HG02973 (cell line): ENCODE data around the gene CYB5R3.
A peak's percentile ranks its signal among the peaks of the same experiment; 100 is the strongest.

Source experiments
- ATAC-seq: cut with Tn5 transposase; IDR thresholded peaks from one replicate; pipeline ENCODE4 v1.9.1; 2021; ENCODE audit warnings: moderate library complexity; ENCODE audit not compliant: unreplicated experiment

The CYB5R3 gene

GRCh38 chr22:42649246-42650099 lies at the start of gene CYB5R3:
Gene CYB5R3, minus strand, starts transcription at chr22:42649392. Its CDS starts 77 bp downstream, at chr22:42649315.
- peak; percentile 50 for ATAC-seq

GRCh38 chr22:42697542-42698013 lies 48.4 kb upstream of the CYB5R3 start:
- no peak for ATAC-seq

DNA sequence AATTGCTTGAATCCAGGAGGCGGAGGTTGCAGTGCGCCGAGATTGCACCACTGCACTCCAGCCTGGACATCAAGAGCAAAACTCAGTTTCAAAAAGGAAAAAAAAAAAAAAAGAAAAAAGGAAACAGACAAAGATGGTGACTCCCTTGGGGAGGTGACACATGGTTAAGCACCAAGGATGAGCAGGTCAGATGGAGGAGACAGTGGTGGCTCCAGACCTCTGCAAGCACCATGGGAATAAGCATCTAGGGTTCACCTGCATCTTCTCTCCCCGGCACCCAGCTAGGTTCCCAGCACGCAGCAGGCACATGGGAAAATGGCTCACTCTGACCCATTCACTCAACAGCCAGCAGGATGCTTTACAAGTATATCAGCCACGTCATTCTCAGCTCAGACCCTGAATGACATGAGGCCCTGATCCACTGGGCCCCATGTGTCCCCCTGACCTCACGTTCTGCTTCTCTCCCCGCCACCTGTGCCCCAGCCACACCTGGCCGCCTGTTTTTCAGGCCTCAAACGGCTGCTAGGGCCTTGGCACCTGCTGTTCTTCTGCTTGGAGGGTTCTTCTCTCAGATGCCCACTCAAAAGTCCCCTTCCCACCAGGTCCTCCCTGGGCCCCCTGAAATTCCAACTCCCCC lies 47.3 kb upstream of the CYB5R3 start:
- no peak for ATAC-seq

DNA sequence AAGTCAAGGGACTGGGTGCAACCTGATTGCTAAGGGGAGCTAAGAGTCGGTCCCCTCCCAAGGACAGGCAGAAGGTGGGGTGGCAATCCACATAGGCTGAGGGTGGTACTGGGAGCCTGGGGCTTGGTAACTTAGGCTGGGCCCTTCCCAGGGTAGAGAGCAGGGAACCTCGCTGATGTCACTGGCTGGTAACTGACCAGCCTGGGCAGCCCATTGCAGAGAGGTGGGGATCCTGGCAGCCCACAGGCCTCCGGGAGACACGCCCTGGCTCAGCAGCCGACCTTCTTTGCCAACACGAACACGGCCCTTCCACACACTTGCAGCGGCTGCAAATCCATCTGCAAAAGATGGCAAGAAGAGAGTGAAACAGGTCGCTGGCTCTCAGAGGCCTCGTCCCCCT lies 46.1 kb upstream of the CYB5R3 start:
- ATAC-seq = no peak

DNA sequence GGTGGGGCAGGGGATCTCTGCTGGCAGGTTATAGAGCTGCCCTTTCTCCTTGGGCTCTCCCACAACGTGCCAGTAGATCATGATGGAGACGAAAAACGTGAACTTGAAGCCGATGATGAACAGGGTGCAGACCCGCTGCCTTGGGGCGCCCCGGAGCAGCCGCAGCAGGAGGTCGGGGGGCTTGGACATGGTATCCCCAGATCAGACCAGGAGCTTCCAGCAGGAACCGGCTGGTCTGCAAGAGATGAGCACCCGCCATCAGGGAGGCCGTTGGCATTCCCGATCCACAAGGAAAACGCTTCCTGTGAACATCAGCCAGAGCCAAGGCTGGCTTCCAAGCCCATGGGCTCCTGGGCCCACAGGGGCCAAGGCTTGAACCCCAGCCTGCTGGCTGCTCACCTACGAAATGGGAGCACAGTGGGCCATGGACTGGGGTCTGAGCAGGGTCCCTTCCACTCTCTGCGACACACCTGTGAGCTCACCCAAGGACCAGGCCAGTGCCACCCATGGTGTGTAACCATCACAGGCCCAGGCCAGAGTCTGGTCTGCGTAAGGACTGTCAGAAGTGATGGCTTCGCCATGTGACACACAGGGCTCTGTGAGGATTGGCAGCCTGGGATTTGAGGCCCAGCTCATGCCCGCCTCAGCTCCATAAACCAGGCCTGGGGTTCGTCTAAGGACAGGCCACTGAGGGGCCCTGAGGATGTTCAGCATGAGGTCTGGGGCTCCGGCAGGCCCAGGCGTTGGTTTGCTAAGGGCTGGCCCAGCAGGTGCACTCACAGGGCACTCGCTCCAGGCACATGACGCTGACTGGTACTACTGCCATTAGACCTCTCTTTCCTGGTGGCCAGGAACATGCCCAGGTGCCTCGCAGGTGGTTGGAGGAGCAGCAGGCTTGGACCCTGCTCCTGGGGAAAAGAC lies 44.8 kb upstream of the CYB5R3 start:
- ATAC-seq = no peak

DNA sequence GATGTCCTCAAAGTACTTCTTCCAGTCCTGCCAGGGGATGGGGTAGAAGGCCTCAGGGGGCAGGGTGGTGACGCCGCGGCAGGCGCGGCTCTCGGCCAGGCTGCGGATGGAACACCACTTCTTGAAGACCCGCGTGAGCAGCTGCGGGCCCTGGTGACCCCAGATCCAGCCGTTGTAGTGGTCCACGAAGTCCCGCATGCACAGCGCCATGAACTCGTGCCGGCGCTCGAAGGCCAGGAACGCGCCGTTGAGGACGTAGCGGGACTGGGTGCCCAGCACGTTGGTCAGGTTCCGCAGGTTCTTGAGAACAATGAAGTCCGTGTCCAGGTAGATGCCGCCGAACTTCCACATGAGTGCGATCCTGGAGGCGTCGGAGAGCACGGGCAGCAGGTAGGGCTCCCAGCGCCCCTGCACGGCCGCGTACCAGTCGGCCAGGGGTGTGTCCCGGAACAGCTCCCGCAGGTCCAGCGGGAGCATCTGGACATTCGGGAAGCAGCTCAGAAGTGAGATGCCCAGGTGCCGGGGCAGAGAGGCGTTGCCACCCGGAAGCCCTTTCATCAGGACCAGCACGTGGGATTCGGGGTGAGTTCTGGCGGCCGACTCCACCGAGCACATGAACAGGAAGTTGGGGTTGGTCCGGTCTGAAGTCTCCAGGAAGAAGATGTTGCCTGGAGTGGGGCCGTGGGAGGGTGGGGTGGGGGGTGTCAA lies 44.0 kb upstream of the CYB5R3 start:
- no peak for ATAC-seq

DNA sequence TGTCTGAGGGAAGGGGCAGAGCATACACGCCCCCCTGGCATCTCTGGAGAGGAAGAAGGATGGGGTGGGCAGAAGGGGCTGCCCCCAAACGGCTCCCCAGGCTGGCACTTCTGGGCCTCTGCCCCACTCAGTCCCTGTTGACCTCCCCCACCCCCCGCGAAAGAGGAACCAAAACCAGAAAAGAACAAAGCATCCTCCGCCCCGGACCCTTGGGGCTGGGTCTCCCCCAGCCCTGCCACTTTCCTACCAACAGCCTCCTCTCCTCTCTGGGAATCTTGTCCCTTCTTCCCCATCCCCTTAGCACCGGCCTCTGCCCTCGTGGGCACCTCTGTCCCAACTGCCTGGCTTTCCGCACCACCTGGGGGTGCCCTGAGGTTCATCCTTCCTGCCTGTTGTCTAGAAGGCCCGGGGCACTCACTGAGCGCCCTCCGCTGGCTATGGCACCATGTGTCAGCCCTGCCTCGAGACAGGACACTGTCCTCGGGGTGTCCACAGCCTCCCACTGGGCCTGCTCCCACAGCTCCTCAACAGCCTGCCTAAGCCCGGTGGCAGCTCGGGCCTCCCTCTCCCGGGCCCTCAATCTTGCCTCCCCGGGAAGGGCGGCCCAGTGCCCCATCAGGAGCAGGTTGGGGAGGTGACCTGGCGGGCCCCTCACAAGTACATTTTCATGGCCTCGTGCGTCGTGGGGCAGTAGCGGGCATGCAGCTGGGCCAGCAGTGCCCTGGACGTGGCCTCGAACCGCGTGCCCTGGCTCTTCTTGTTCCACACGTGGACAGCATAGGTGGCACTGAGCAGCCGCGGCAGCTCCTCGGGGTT lies 43.3 kb upstream of the CYB5R3 start:
- no peak for ATAC-seq

DNA sequence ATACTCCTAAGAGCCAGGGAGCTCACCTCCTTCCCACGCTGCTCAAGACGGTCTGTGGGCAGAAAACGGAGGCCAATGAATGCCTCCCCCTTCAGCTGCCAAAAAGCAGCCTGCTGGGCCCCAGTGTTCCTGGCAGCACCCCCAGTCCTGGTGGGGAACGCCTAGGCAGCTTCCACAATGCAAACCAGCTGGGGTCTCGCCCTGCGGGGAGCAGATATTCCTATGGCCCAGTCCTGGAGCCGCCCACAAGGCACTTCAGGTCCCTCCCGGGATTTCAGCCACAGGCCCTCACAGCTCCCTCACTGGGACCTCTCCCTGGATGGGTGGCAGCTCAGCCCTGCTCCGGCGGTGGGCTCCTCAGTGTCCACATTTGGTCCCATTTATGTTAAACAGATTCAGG lies 42.2 kb upstream of the CYB5R3 start:
- ATAC-seq = no peak

DNA sequence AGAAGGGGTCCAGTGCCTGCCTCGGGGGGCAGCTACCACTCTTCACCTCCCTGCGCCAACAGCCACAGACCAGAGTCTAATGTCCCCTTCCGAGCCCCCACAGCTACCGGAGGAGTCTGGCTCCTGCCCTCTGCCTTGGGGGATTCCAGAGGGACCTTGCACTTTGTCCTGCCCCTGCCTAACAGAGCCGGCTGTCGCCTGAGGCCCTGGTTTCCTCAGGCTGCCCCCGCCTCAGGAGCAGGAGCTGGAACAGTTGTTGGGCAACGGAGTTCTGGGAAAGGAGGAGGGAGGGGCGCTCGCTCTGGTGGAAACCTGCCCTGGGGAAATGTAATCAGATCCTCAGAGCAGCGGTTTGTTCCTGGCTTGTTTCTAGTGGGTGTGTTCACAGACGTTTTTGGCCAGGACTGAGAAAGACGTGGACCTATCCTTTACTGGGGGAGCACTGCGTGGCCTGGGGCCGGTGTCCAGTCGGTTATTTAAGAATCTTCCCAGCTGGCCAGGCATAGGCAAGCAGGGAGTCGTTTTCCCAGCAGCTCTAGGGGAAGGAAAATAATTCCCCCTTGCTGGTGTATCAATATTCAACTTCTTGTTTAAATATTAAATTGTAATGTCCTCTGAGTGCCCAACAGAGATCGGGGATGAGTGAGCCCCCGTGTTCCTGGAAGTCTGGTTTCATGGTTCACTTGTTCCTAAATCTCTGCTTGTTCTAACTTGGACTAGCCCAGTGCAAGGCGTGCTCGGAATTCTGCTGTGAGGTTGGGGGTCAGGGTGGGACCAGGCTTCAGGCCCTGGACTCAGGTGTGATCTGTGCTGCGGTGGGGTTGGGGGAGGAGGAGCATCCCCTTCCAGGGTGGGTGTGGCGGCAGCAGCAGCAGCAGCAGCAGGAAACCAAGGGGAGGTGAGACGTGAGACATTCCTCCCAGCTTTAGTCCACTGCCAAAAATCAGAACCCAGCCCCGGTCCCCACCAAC lies 39.3 kb upstream of the CYB5R3 start:
- ATAC-seq = no peak

GRCh38 chr22:42686756-42687491 lies 37.7 kb upstream of the CYB5R3 start:
- ATAC-seq = no peak

DNA sequence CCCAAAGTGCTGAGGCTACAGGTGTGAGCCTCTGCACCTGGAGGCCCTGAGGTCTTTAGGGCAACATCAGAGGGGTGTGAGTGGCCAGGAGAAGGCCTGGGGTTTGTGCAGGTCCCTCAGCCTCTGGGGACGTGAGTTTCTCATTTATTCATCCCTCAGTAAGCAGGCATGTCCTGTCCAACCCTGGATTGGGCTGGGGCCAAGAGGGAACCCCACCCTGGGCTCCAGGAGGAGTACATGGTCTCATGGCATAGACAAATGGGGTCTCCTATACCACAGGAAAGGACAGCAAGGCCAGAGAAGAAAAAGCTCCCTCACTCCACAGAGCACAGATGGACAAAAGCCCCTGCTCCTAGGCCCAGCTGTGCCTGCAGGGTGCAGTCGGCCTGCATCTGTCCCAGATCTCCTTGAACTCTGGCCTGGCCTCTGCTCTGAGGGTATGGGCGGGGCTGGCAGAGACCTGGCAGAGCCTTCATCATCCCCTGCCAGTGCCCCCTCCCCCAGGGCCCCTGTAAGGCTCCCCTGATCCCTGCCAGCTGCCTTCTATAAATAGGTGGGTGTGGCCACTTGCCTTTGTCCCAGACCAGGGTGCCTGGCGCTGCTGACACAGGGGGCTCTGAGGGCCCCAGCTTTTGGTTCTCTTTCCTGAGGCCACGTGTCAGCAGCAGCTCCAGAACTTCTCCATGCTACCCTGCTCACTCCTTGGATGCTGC lies 36.9 kb upstream of the CYB5R3 start:
- no peak for ATAC-seq

DNA sequence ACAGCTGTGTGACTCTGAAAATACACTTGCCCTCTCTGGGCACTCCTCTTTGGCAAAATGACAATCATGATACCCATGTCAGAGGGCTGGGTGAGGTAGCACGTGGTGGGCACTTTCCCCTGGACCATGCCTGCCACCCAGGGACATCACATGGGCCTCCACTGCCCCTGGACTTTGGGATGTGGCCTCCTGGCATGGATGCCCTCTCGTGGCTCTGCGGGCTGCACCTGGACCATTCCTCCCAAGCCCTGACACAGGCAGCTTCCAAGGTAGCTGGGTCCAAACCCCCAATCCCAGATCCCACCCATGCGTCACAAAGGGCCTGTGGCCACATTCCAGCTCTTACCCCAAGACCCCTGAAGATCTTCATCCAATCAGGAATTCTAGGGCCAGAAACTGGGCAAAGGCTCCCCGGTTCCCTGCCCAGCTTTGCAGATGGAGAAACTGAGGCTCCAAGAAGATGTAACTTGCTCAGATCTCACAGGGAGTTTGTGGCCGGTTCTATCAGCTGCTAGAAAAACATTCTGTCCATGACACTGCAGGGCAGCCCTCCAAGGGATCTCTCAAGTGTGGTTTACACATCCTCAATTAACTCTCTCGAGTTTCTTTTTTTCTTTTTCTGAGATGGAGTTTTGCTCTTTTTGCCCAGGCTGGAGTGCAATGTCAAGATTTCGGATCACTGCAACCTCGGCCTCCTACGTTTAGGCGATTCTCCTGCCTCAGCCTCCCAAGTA lies 35.4 kb upstream of the CYB5R3 start:
- ATAC-seq = no peak

- no peak for ATAC-seq
These were observed 34.5 kb upstream of the CYB5R3 start for GRCh38 chr22:42683578-42684283.

DNA sequence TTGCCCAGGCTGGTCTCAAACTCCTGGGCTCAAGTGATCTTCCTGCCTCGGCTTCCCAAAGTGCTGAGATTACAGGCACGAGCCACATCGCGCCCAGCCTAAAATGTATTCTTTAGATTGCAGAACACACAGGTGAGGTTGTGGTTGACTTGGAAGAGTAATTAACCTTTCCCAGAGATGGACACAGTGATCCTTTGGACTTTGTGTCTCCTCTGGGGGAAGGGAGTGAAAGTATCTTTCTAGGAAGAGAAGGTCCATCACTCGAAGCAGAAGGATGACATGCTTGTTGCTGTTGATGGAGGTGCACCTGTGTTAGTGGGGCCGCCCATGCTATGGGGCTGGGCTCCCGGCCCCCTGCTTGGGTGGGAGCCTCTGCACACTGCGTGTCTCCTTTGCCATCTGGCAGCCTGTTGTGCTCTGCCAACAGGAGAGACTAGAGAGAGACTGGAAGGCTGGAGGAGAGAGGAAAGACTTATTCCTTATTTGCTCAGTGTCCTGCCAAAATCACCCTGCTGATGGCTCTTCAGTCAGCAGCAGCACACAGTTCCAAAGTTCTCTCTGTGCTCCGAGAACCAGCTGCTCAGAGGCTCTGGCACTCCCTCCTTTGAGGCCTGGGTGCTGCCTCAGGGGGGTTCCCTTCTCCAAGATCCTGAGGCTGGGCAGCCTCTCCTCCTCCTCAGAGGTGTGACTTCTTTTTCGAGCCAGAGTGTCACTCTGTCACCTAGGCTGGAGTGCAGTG lies 33.1 kb upstream of the CYB5R3 start:
- ATAC-seq = no peak

GRCh38 chr22:42680648-42681047 lies 31.5 kb upstream of the CYB5R3 start:
- ATAC-seq = no peak
